Kidney epithelial cell (primary cell): ENCODE data around the gene PMM1. TPM values are rescaled to one million over a fixed set of nuclear protein-coding genes. Genes with fewer than 3 reads are reported as not detected.
"Not testable (repeated sequence)": the region's sequence is repeated elsewhere in the genome, so short reads cannot be mapped to it uniquely, and the experiment has no call there.

Experiments
- DNase-seq: peaks from one replicate; pipeline ENCODE4 v3.0.0-alpha.2; 2010; ENCODE audit warnings: low read depth
- H3K27me3 ChIP-seq: 2 replicates; pipeline ENCODE4 v1.6.0; 2011; ENCODE audit warnings: low read length; ENCODE audit not compliant: control insufficient read depth, insufficient read depth
- H3K36me3 ChIP-seq: 2 replicates; pipeline ENCODE4 v1.5.1; 2011; ENCODE audit warnings: low read length; ENCODE audit not compliant: control insufficient read depth, insufficient read depth
- H3K4me3 ChIP-seq: 2 replicates; pipeline ENCODE4 v1.5.1; 2011; ENCODE audit warnings: low read depth, mild to moderate bottlenecking, control low read depth, low read length
- CTCF ChIP-seq: IDR thresholded peaks from 2 replicates; pipeline ENCODE4 v1.5.1; 2011; ENCODE audit warnings: mild to moderate bottlenecking, moderate library complexity, low read length, control low read depth, inconsistent platforms; ENCODE audit not compliant: insufficient read depth, poor library complexity, severe bottlenecking
- total RNA-seq: library from RNA; depleted of rRNA; stranded (reverse); fragments of >200 nt; gene quantifications from 2 replicates; pipeline ENCODE4 v1.2.3, GENCODE V29; 2015

PMM1 gene
- total RNA-seq, 1 donor from 2014 or later: 32.2 TPM

DNA sequence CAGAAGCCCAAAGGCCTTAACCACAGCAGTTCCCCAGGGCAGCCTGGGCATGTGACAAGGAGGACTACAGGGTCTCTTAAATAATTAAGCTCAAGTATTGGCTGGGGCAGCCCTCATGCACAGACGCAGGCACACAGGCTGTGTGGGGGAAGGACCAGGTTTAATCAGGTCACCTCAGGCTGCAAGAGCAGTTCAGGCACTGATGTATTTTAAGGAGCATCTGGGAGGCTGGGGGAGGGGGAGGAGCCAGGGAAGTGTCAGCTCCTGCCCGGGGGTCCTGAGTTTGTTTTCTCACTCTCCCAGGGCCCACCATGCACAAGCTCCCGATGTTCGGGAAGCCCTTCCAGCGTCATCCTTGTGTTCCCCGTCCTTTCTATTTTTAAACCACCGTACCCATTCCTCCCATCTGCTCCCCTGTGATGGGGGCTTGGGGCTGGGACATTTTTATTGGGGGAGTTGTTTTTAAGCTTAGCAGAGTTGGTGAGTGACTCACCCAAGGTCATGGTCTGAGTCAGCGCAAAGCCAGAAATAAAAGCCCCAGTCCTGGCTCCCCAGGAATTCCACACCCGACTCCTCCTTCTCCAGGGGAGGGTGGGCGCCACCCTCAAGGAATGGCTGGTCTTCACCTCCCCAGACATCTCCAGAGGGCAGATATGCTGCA, 26.5 kb downstream of the PMM1 start:
- TF ChIP-seq CTCF: no peak
- H3K36me3 ChIP-seq: no peaks in the 10 kb centered on the region
- DNase-seq: peak; percentile 68

DNA sequence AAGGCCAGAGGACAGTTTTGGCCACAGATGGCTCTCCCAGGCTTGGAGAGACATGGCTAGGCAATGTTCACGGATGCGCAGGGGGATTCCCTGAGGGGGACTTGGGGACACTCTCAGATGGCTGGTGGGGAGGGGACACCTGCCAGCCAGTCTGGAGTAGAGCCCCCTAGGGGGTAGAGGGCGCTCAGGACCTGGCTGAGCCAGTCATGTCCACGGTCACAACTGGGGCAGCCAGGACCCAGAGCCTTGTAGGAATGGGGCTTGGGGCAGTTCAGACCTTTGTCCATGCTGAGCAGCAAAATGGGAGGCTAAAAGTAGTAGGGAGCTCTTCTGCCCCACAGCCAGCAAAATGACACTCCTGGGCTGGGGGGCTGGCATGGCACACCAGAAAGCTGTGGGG, 27.2 kb downstream of the PMM1 start:
- H3K27me3 ChIP-seq: no peaks in the 10 kb centered on the region
- TF ChIP-seq CTCF: no peak
- no peak for DNase-seq
- H3K4me3 ChIP-seq: no peak overlapping the region
- no peaks in the 10 kb centered on the region for H3K36me3 ChIP-seq

More for the DNA sequence above, 26.5 kb downstream of the PMM1 start:
- no peak overlapping the region for H3K4me3 ChIP-seq
- H3K27me3 ChIP-seq: no peaks in the 10 kb centered on the region

- Histone ChIP-seq H3K27me3 (no peaks in the 10 kb centered on the region), H3K36me3 (no peaks in the 10 kb centered on the region), H3K4me3 (peak overlapping the region; percentile 53)
- DNase-seq: no peak
- TF ChIP-seq CTCF: no peak
Observed at GRCh38 chr22:41561788-41562187, 27.9 kb downstream of the PMM1 start.

DNA sequence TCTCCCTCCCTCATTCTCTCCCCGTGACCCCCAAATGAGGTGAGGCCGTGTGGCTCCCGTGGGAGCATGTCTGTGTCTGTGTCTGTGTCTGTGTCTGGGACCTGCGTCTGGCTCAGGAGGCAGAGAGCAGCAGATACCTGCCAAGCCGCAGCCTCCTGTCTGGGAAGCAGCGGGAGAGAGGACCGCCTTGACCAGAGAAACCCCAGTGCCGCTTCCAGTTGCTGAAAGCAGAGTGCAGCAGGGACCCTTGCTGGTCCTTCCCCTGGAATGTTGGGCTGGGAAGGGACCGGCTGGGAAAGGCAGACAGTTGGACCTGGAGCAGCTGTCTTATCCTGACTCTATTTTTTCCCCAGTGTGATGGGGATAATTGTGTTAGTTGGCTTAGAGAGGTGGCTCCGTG, 28.3 kb downstream of the PMM1 start:
- peak overlapping the region; percentile 53 for H3K4me3 ChIP-seq
- DNase-seq: no peak
- no peak for TF ChIP-seq CTCF
- no peaks in the 10 kb centered on the region for H3K27me3 ChIP-seq
- H3K36me3 ChIP-seq: no peaks in the 10 kb centered on the region

DNA sequence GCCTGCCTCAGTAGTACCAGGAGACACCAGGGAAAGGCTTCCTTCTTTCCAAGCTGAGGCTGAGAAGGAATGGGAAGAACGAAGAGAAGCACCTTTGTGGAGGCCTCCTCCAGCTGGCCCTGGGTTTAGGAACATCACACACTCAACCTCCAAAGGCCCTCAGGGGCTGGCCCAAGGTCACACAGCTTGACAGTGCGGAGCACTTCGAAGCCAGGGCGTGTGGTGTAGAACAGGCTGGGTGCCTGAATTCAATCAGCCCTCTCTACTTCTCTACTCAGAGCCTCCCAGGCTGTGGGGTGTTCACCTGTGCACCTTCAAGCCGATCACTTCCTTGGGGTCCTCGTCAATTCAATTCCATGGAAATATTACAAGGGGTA, 29.6 kb downstream of the PMM1 start:
- no peaks in the 10 kb centered on the region for H3K36me3 ChIP-seq
- DNase-seq: no peak

GRCh38 chr22:41558241-41558630, 31.4 kb downstream of the PMM1 start:
- not testable (repeated sequence) for H3K36me3 ChIP-seq, H3K4me3 ChIP-seq, H3K27me3 ChIP-seq, DNase-seq

More for the DNA sequence above, 29.6 kb downstream of the PMM1 start:
- no peak overlapping the region for H3K4me3 ChIP-seq
- no peak for TF ChIP-seq CTCF
- H3K27me3 ChIP-seq: no peaks in the 10 kb centered on the region
